GM19397 (cell line): ENCODE data around the gene NOTCH2.

Source experiments
- ATAC-seq: cut with Tn5 transposase; IDR thresholded peaks from one replicate; pipeline ENCODE4 v1.9.1; 2021; ENCODE audit warnings: mild to moderate bottlenecking, moderate library complexity; ENCODE audit not compliant: unreplicated experiment

NOTCH2 gene

GRCh38 chr1:119882132-119883049, 187.1 kb downstream of the NOTCH2 start:
- no peak for ATAC-seq

GRCh38 chr1:119879510-119880434, 189.7 kb downstream of the NOTCH2 start:
- ATAC-seq, result no peak

GRCh38 chr1:119878171-119878570, 191.3 kb downstream of the NOTCH2 start:
- no peak for ATAC-seq

- ATAC-seq, result no peak
These were observed 195.3 kb downstream of the NOTCH2 start for GRCh38 chr1:119874186-119874585.

GRCh38 chr1:119873135-119874015, 196.1 kb downstream of the NOTCH2 start:
- ATAC-seq, result no peak

- no peak for ATAC-seq
These were observed 197.6 kb downstream of the NOTCH2 start for GRCh38 chr1:119871881-119872280.

- no peak for ATAC-seq
These were observed 198.4 kb downstream of the NOTCH2 start for GRCh38 chr1:119870917-119871596.

- no peak for ATAC-seq
These were observed 199.5 kb downstream of the NOTCH2 start for GRCh38 chr1:119869995-119870394.

GRCh38 chr1:119868176-119868575, 201.3 kb downstream of the NOTCH2 start:
- no peak for ATAC-seq

- ATAC-seq, result no peak
These were observed 203.0 kb downstream of the NOTCH2 start for GRCh38 chr1:119866451-119866850.

- ATAC-seq, result no peak
These were observed 203.8 kb downstream of the NOTCH2 start for GRCh38 chr1:119865627-119866026.

GRCh38 chr1:119862276-119862675, 207.2 kb downstream of the NOTCH2 start:
- no peak for ATAC-seq
